ENCODE data around the gene RNF5. TPM values are rescaled to one million over a fixed set of nuclear protein-coding genes. Genes with fewer than 3 reads are reported as not detected.

RNF5 gene
- polyA plus RNA-seq (342 and 369 TPM in 2 replicates), polyA minus RNA-seq (130 and 154 TPM in 2 replicates)

- H3F3A ChIP-seq (ENCODE audit: insufficient read depth, low read length, poor library complexity, severe bottlenecking) = peaks cover 4% of the 10 kb centered on the region
- no peaks in the 10 kb centered on the region for H3K9me2 ChIP-seq (ENCODE audit: insufficient read depth, low read length)
- H3K79me2 ChIP-seq (replicated peaks; ENCODE audit: insufficient read depth, low read length) = peaks cover 45% of the 10 kb centered on the region
- peak within 1 kb of the TSS; percentile 67 for H2AFZ ChIP-seq (ENCODE audit: low read depth, low read length)
- no peaks in the 10 kb centered on the region for H4K20me1 ChIP-seq (ENCODE audit: insufficient read depth)
- H3K27me3 ChIP-seq (ENCODE audit: insufficient read depth, low read depth, low read length) = no peaks in the 10 kb centered on the region
- no peaks in the 10 kb centered on the region for H3K9me3 ChIP-seq (ENCODE audit: low read length)
- no peaks in the 10 kb centered on the region for H3K36me3 ChIP-seq (ENCODE audit: insufficient read depth, low read length)
- peak within 1 kb of the TSS; percentile 97 for H3K27ac ChIP-seq (ENCODE audit: low read length)
- peak within 1 kb of the TSS; percentile 99 for H3K9ac ChIP-seq (ENCODE audit: low read length)
- H3K4me3 ChIP-seq (ENCODE audit: low read length) = peak within 1 kb of the TSS; percentile 91
- TF ChIP-seq SMC3 (conservative IDR thresholded peaks at IDR 0.05; ENCODE audit: poor library complexity) (no peak), MXI1 (conservative IDR thresholded peaks at IDR 0.05; ENCODE audit: poor library complexity, severe bottlenecking) (peak; percentile 29), EP300 (conservative IDR thresholded peaks at IDR 0.05; ENCODE audit: poor library complexity, severe bottlenecking) (peak; percentile 11), REST (IDR thresholded peaks at IDR 0.05; ENCODE audit: borderline replicate concordance) (peak; percentile 39), EZH2 (IDR thresholded peaks at IDR 0.05; ENCODE audit: borderline replicate concordance, insufficient read depth, low read length, poor library complexity, severe bottlenecking) (no peak), TAF1 (IDR thresholded peaks at IDR 0.05; ENCODE audit: low read depth) (no peak), POLR2AphosphoS5 (IDR thresholded peaks at IDR 0.05) (peak; percentile 53), RAD21 (conservative IDR thresholded peaks at IDR 0.05) (no peak)
- TF ChIP-seq, protein P1, sequence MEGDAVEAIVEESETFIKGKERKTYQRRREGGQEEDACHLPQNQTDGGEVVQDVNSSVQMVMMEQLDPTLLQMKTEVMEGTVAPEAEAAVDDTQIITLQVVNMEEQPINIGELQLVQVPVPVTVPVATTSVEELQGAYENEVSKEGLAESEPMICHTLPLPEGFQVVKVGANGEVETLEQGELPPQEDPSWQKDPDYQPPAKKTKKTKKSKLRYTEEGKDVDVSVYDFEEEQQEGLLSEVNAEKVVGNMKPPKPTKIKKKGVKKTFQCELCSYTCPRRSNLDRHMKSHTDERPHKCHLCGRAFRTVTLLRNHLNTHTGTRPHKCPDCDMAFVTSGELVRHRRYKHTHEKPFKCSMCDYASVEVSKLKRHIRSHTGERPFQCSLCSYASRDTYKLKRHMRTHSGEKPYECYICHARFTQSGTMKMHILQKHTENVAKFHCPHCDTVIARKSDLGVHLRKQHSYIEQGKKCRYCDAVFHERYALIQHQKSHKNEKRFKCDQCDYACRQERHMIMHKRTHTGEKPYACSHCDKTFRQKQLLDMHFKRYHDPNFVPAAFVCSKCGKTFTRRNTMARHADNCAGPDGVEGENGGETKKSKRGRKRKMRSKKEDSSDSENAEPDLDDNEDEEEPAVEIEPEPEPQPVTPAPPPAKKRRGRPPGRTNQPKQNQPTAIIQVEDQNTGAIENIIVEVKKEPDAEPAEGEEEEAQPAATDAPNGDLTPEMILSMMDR (IDR thresholded peaks at IDR 0.05; ENCODE audit: poor library complexity, severe bottlenecking) = no peak
- peak within 1 kb of the TSS; percentile 90 for H3K4me2 ChIP-seq (ENCODE audit: low read length)
These were observed at the start of gene RNF5 for GRCh38 chr6:32177788-32178546. Gene RNF5 (plus strand): TSS chr6:32178405. CDS start chr6:32178512, 107 bp downstream.

GRCh38 chr6:32128751-32129296, 49.4 kb upstream of the RNF5 start:
- Histone ChIP-seq H2AFZ (ENCODE audit: low read depth, low read length) (no peak overlapping the region), H3F3A (ENCODE audit: insufficient read depth, low read length, poor library complexity, severe bottlenecking) (no peaks in the 10 kb centered on the region), H3K9me3 (ENCODE audit: low read length) (no peaks in the 10 kb centered on the region), H3K36me3 (ENCODE audit: insufficient read depth, low read length) (no peaks in the 10 kb centered on the region), H3K9ac (ENCODE audit: low read length) (peak overlapping the region; percentile 73), H3K4me3 (ENCODE audit: low read length) (peak overlapping the region; percentile 89), H3K79me2 (replicated peaks; ENCODE audit: insufficient read depth, low read length) (peaks cover 25% of the 10 kb centered on the region), H3K27ac (ENCODE audit: low read length) (peak overlapping the region; percentile 76), H4K20me1 (ENCODE audit: insufficient read depth) (no peaks in the 10 kb centered on the region), H3K4me2 (ENCODE audit: low read length) (peak overlapping the region; percentile 94), H3K27me3 (ENCODE audit: insufficient read depth, low read depth, low read length) (no peaks in the 10 kb centered on the region), H3K9me2 (ENCODE audit: insufficient read depth, low read length) (no peaks in the 10 kb centered on the region)
- no peak for TF ChIP-seq SMC3 (conservative IDR thresholded peaks at IDR 0.05; ENCODE audit: poor library complexity)
- TF ChIP-seq REST (IDR thresholded peaks at IDR 0.05; ENCODE audit: borderline replicate concordance) = no peak
- no peak for TF ChIP-seq EZH2 (IDR thresholded peaks at IDR 0.05; ENCODE audit: borderline replicate concordance, insufficient read depth, low read length, poor library complexity, severe bottlenecking)
- TF ChIP-seq TAF1 (IDR thresholded peaks at IDR 0.05; ENCODE audit: low read depth) = no peak
- no peak for TF ChIP-seq EP300 (conservative IDR thresholded peaks at IDR 0.05; ENCODE audit: poor library complexity, severe bottlenecking)
- no peak for TF ChIP-seq RAD21 (conservative IDR thresholded peaks at IDR 0.05)
- TF ChIP-seq, protein P1 (IDR thresholded peaks at IDR 0.05; ENCODE audit: poor library complexity, severe bottlenecking) = no peak
- TF ChIP-seq MXI1 (conservative IDR thresholded peaks at IDR 0.05; ENCODE audit: poor library complexity, severe bottlenecking) = no peak
- no peak for TF ChIP-seq POLR2AphosphoS5 (IDR thresholded peaks at IDR 0.05)
